D341Med (cell line): ENCODE results near the gene UROC1.
A peak's percentile ranks its signal among the peaks of the same experiment; 100 is the strongest.

ENCODE experiments used
- DNase-seq: peaks from one replicate; pipeline ENCODE4 v3.0.0; 2012; ENCODE audit warnings: low spot score

UROC1 gene

DNA sequence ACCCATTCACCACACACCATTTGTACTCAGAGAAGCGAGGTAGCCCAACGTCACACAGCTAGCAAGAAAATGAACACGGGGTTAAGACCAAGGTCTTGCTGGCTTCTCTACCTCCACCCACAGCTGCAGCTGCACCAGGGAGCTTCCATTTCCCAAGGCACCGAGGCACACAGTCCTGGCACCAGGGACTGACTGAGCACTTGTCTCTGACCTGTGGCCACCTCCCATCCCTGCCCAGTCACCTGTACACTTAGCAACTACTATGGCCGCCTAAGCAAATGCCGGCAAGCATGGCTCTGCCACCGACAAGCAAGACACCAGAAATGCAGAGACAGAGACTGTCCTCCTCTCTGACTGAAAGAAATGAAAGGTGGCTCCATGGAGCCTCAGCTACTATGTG, 57.2 kb downstream of the UROC1 start:
- no peak for DNase-seq

DNA sequence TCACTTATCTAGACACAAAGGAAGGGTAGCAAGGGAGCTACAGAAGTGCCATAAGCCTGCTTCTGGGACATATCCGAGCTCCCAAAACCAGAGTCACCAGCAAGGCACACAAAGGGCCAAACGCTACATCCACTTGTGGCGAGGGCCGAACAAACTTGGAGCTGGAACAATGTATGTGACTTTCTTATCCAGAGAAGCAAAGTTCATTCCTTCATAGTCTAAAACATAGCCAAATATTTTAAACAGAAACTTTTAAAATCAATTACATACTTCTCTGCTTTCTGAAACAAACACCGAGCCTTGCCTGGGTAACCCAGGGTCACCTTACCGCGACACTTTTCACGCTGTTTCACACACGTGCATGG, 57.8 kb downstream of the UROC1 start:
- DNase-seq, result no peak

DNA sequence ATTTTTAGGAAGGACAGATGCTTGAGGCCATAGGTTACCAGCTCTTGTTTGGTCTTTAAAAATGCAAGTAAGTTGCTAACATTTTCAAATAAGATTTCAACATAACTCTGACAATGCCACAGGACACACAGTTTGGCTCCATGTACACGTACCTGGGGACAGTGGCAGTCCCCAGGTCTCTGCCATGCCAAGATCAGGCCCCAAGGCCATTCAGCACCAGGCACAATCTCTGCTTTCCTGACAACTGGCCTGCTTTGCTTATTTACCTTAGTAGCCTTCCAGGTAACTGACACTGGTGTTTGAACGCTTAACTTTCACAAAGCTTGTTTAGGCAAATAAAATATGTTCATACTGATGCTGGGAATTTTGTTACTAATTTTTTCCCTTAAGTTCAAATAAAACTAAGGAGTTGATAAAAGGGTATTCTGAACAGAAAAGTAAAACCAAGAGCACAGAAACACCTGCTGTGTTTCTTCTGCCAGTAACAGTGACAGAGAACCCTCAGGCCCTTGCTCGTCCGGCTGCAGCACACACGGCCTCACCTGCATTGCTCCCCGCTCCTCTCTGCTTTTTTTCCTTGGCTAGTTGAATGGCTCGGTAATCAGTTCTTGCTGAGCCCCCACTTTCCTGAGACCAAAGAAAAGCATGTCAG, 58.3 kb downstream of the UROC1 start:
- no peak for DNase-seq

DNA sequence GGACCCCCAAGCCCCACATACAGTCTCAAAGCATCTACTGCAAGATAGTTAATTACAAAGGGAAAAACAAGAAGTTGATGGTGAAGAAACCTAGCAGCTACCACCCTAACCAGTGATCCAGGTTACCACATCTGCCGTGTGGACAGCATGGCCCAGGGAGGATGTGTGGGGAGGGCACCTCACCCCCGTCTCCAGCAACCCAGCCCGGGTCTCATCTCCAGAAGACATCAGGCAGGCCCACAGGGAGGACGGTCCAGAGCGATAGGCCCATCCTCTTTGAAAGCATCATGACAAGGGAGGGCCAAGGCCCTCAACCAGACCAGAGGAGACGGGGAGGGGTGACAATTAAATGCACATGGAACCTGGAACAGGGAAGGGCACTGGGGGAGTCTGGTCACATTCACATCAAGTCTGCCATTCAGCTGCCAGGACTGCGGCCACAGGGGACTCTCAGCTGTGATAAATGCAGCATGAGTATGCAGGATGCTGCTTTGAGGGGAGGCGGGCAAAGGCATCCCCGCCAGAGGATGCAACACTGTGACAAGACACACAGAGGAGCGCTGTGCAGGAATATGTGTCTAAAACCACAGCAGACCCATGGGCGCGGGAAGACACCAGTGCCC, 60.7 kb downstream of the UROC1 start:
- DNase-seq, result no peak

DNA sequence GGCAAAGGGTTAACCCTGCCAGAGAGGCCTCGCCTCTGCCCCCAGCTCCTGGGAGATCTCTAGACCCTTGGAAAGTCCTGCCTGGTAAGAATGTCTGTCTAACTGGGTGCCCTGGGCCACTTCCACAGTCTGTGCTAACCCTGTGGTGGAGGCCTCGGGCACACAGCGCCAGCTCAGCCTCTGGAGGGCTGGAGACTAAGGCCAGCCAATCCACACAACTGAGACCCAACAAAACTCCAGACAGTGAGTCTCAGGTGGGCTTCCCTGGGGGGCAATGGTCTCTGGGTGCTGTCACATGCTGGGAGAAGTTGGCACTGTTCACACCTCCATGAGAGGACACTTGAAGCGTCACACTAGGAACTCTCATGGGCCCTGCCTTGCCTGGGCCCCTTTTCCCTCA, 61.4 kb downstream of the UROC1 start:
- no peak for DNase-seq

DNA sequence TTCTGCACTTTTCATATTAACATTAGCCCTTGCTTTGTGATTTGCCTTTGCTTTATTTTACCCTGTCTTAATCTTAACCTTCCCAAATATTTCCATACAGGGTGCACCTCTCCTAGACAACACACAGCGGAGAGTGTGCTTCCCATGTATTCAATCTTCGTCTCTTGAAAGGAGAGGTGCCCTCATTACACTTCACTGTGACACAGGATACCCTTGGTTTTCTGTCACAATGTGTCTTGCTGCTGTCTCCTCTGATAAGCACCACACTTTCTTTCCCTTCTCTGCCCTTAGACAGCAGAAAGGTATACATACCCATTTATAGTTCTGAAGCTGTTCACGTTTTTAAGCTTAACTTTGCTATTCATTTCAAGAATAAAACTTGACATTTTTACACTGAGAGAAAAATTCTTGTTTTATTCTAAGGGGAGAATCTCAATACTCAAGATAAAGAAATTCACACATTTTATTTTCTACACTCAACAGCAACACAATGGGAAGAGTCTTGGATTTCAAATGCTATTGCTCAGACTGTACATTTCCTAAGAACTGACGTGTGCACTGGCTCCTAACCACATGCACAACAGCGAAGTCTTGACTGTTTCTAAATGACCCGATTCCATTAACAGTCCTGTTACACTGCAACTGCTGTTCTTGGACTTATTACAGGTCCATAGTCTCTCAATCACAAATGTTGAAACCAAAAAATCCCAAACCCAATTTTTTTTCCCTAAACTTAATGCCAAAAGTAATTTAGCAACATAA, 63.0 kb downstream of the UROC1 start:
- DNase-seq, result no peak

DNA sequence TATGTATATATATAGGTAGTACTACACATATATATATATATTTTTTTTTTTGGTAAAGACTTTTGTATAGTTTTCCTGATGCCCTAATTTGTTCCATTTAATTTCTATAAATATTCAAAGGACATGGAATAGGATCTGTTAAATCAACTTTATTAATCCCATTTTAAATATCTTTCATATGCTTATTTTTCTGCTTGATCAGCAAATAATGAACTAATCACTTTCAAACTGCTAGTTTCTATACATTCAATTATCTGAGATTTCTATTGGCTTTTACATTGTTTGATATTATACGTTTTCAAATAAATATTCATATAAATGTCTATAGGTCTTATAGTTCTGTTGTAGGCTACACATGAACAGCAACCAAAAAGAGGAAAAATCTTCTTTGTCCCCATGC, 63.5 kb downstream of the UROC1 start:
- DNase-seq, result no peak

DNA sequence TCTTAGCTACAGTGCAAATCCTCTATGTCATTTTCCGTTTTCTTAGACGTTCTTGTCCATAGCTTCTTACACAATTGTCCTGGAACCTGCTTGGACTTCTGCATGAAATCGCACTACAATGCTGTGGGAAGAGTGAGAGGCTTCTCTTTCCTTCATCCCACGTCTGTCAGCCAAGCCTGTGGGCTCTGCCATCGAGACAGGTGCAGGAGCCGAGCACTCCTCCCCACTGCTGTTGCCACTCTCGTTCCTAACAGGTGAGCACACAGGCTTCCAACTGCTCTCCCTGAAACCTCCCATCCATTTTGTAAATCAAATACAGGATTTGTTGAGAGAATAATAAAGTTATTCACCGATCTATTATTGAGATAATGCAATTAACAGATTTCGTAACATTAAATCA, 65.4 kb downstream of the UROC1 start:
- no peak for DNase-seq

DNA sequence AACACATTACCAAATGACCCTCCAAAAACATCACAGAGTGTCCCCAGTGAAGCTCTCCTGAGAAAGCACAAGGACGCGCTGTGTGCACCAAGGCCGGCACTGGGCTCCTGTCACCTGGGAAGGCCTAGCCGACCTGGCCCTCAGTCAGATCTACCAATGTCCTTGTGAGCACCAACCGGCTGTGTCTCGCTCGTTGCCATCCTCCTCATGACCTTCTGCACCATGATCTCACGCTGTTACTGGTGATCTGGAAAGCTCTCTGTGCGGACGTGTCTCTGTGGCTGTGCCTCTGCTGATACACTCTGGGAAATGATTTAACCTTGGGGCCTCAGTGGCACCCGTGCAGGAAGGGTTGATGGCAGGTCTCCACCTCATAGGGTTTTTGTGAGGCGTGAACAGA, 66.1 kb downstream of the UROC1 start:
- no peak for DNase-seq

DNA sequence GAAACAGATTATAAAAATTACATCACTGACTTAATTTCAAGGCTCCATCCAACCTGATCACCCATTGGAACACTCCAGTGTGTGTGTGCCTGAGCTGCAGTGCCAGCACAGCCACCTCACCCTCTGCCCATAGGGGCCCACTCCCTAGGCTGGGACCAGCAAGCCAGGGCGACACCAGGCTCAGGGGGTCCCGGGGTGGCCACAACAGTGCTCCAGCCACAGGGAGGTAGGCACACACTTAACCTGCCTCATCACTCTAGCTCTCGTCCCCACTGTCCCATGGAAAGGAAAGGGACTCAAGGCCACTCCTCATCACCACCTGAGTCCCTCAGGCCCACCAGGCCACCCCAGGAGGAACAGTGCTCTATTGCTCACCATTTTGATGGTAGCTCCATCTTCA, 66.8 kb downstream of the UROC1 start:
- DNase-seq, result no peak

DNA sequence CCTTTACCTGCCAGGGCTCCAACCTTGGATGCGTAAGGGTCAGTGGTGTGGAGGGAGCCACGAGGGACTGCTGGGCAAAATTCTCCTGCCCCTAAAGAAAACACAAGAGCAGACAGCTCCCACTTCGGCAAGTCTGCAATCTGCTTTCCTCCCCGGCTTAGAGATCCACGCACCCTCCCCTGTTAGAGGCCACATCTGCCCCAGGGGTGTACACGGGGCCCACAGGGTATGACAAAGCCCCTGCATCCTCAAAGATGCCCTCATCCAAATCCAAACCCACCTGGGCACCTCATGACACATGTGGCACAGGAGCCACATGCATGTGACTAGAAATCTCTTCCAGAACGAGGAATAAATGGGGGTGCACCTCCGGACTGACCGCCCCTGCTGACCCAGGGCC, 67.4 kb downstream of the UROC1 start:
- DNase-seq, result no peak

DNA sequence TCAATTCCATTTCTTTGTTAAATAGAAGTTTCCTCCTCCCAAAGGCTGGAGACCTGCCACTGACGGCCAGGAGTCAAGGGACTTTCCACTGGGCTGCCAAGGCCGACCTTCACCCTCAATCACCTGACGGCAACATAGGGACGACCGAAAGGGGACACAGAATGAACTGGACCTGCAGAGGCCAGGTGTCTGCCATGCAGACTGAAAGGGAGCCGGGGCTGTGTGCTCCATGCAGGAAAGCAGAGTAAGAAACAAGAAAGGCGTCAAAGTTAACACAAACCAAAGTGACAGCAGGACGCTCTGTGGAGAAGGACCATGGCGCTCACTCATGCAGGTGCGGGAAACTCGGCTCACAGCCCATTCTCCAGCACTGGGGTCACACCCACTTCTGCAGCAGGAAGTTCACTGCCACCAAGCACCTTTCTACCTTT, 67.9 kb downstream of the UROC1 start:
- DNase-seq, result no peak

DNA sequence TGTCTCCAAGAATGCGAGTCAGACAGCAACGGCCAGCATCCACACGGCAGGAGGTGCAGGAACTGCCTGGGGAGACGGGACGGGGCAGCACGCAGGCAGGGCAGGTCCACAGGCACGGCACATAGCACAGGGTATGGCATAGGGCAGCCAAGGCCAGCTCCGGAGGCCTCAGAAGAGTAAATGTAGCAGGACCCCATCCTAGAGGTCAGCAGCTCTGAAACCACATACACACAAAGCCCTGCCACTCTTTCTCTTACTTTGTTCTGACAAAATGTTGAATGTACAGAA, 68.7 kb downstream of the UROC1 start:
- no peak for DNase-seq

DNA sequence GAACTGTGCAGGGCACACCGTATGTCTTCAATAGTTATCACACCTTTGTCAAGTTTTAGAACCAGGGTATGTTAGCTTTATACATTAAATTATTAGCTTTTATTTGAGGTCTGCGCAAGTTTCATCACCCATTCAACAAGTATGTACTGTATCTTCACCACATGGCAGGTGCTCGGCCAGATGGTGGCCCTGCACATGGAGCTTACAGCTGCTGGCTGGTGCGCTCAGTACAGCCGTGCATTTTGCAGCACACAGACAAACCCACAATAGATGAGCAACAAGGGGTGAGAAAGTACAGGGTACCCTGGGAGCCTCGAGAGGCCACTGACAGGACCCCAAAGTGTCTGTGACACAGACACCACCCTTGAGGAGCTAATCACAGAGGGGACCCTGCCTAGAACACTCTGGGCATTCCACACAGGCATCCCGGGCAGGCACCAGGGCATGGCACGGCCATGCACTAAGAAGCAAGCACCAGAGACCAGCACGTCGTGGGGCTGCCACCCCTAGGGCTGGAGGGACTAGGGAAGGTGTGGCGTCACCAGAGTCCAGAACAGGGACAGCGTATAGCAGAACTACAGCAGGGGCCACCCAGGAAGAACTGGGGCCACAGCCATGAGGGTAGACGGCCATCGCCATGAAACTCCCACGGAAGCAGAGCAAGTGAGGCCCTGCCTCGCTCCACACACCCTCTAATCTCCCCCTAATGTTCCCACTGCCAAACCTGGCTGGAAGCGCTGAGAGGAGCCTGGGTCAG, 69.3 kb downstream of the UROC1 start:
- no peak for DNase-seq

DNA sequence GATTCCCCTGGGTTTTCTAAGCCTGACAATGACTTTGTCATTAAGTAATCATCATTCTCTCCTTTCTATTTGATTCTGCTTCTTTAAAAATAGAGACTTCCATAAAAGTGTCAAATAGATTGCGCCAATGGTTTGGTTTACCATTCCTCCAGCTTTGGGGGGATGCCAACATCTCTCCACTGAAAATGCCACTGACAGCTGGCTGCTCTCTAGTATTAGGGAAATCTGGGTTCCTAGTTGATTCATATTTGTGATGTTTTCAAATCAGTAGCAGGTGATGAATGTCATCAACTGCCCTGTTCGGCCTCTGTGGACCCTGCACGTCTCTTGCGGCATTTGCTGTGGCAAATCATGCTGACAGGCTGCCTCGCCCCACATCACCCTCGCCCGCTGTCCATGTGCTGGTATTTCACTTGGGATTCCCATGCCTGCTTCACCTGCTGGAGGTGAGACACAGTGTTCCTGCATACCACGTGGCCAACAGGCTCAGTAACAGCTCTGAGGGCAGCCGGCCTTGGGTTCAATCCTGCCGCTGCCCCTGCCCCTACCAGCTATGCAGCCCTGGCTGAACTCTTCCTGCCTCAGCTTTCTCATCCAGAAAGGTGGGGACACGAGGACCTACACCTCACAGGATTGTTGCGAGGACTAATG, 70.0 kb downstream of the UROC1 start:
- no peak for DNase-seq

DNA sequence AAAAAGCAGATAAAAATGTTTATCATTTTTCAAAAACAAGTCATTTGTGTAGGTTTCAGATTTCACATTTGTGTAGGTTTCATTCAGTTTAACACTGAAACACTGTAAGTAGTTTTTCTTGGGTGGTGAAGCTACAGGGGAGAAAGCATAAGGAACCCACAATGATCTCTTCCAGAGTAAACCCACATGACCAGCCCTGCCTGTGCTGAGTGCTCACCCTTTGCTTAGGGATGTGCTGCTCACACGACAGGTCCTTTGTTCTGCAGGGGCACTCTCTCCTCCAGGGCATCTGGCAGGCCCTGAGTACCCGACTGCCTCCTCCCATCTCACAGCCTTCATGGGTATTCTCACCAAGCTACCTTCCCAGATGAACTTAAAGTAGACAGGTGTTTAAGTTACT, 70.8 kb downstream of the UROC1 start:
- no peak for DNase-seq

DNA sequence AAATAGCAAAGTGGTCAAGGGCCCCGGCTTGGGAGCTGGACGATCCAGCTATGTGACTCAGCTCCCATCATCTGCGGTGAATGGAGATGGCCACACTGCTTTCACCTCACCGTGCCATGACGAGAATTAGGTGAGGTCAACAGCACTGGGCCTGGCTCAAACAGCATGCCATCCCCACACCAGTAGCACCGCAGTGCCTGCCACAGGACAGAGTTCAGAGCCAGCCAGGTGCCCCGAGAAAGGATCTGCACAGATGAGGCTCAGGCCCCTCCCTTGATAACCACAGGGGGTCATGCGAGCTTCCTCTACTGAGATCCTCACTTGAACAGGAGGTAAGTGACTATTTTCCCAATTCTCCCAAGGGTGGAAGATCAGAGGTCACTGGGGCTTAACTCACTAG, 71.3 kb downstream of the UROC1 start:
- DNase-seq, result no peak

DNA sequence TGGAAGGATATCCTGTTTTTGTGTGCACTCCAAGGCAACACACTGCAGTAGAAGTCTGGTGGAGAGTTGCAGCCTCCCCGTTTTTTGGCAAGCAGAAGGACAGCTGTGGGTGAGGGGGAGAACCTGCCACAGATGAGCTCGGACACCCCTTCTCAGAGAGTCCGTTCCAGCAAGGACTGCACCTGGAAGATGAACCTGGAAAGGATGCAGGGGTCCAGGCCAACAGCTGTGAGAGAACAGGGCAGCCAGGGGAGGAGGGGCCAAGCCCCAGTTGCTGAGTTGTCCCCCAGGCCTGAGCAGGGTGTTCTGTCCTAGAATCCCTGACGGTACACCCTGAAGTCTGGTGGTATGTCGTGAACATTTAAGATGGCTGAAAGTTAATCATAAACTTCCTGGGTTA, 72.1 kb downstream of the UROC1 start:
- DNase-seq, result no peak

DNA sequence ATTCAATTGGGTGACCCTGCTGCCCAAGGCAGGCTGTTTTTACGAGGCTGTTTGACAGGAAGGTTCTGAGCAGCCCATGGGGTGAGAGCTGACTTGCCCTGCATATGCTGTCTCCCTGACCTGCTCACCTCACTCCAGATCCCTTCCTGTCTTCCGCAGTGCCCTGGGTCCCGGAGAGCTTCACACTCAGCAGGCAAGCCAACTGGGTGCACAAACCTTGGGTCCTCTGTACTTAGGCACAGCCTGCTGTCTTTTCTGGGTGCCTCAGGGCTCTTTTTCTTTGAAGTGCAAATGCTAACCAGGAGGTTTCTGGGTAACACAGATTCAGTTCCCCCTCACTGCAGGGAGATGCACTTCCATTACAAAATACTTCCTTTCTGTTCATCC, 74.7 kb downstream of the UROC1 start:
- peak; percentile 20 for DNase-seq

DNA sequence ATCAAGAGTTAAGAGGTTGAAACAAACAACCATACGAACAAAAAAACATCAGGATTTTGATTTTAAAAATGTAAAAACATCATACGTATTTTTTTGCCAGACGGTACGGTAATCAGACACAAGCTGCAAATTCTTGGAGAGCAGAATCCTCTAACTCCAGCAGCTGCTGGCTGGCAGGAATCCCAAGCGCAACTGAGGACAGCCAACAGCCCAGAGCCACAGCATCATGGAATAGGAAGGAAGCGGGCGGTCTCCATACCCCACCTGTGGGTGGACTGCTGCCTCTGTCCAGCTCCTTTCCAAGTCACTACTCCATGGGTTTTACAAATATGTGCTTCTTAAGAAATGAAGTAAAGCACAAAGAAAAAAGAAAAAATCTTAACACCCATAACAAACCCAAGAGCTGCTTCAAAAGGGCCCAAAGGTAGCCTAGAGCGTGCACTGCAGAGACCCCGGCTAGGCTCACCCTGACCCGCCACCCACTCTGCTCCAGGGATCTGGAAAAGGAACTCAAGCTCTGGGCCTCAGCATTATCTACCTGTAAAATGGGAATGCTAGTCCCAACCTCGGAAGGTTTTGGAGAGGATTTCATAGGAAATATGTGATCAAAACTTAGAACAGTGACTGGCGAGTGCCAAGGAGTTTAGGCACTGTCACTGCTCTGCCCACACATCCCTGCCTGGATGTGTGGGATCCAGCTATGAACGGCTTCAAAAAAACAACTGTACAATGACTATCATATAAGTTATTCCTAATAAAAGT, 75.3 kb downstream of the UROC1 start:
- no peak for DNase-seq

DNA sequence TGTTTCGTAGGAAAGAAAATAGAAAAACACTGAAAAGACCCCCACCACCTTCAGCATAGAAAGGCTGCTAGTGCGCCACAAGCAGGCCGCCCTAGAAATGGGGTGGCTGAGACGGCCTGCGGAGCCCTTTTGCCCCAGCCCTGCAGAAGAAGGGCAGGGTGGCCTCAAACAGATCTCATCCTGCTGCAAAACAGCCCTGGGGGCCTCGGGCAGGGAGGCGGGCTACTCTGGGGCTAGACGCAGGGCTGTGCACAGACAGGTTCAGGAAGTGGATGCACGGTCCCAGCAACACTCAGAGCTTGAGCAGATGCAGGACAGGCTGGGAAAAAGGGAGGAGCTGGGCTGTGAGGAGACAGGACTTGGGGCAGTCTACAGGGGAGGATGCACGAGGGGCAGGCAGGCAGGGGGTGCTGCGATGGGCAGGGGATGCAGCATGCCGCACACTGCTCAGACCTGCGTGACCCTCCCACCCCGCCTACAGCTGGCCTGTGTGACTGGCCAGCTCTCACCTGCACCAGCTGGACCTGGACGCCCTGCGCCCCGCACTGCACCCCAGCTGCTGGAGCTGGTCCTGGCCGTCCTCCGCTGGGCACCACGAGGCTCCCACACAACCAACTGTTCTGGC, 76.2 kb downstream of the UROC1 start:
- DNase-seq, result peak; percentile 25

DNA sequence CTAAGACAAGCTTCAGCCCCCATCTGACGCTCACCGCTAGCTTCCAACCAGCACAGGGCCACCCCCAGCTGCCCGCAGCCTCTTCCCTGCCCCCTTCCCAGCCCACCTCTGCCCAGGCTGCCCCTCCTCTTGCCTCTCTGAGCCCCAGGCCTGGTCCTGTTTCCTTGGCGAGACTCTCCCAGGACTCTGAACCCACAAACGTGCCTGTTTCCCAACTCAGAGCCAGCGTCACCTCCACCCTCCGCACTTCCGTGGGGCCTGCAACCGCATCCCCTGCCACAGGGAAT, 76.9 kb downstream of the UROC1 start:
- DNase-seq, result peak; percentile 15
